IMR-90 (cell line): ENCODE data around the gene ARPC4.

Experiments
- BHLHE40 ChIP-seq: fragments of 150-350 bp; IDR thresholded peaks from 2 replicates; pipeline ENCODE4 v1.6.1; 2016; ENCODE audit warnings: mild to moderate bottlenecking, low read depth, low read length
- CEBPB ChIP-seq: IDR thresholded peaks from 2 replicates; pipeline ENCODE4 v1.6.1; 2012; ENCODE audit warnings: low read depth, low read length, improper control_type of control experiment
- FOS ChIP-seq: fragments of 150-350 bp; IDR thresholded peaks from 2 replicates; pipeline ENCODE4 v1.6.1; 2016; ENCODE audit warnings: low read depth, low read length
- MXI1 ChIP-seq: IDR thresholded peaks from 2 replicates; pipeline ENCODE4 v1.6.1; 2012; ENCODE audit warnings: low read depth, mild to moderate bottlenecking, low read length, moderate library complexity, borderline replicate concordance
- NFE2L2 ChIP-seq: fragments of 150-350 bp; IDR thresholded peaks from 2 replicates; pipeline ENCODE4 v1.6.1; 2016; ENCODE audit warnings: low read depth, mild to moderate bottlenecking, low read length
- POLR2A ChIP-seq: IDR thresholded peaks from 2 replicates; pipeline ENCODE4 v1.6.1; 2012; ENCODE audit warnings: mild to moderate bottlenecking, low read depth, low read length
- RCOR1 ChIP-seq: IDR thresholded peaks from 2 replicates; pipeline ENCODE4 v1.6.1; 2012; ENCODE audit warnings: mild to moderate bottlenecking, low read length, improper control_type of control experiment; ENCODE audit not compliant: insufficient replicate concordance
- SMC3 ChIP-seq: fragments of 150-350 bp; IDR thresholded peaks from 2 replicates; pipeline ENCODE4 v1.6.1; 2016; ENCODE audit warnings: low read depth, mild to moderate bottlenecking, antibody characterized with exemption, low read length, moderate library complexity
- USF2 ChIP-seq: fragments of 150-350 bp; IDR thresholded peaks from 2 replicates; pipeline ENCODE4 v1.6.1; 2017; ENCODE audit warnings: mild to moderate bottlenecking, antibody characterized with exemption, low read length, low read depth
- TF ChIP-seq, protein P1 (sequence below): conservative IDR thresholded peaks from 2 replicates; pipeline ENCODE4 v1.5.1; 2012; ENCODE audit warnings: mild to moderate bottlenecking, low read depth, low read length, improper control_type of control experiment

GRCh38 chr3:9843715-9844438, 51.0 kb downstream of the ARPC4 start, which contains the start of gene RPUSD3:
- TF ChIP-seq, protein P1, sequence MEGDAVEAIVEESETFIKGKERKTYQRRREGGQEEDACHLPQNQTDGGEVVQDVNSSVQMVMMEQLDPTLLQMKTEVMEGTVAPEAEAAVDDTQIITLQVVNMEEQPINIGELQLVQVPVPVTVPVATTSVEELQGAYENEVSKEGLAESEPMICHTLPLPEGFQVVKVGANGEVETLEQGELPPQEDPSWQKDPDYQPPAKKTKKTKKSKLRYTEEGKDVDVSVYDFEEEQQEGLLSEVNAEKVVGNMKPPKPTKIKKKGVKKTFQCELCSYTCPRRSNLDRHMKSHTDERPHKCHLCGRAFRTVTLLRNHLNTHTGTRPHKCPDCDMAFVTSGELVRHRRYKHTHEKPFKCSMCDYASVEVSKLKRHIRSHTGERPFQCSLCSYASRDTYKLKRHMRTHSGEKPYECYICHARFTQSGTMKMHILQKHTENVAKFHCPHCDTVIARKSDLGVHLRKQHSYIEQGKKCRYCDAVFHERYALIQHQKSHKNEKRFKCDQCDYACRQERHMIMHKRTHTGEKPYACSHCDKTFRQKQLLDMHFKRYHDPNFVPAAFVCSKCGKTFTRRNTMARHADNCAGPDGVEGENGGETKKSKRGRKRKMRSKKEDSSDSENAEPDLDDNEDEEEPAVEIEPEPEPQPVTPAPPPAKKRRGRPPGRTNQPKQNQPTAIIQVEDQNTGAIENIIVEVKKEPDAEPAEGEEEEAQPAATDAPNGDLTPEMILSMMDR, result no peak
- TF ChIP-seq USF2 (no peak), RCOR1 (no peak), FOS (peak; percentile 28; the same call in 1 of the 2 replicates), POLR2A (no peak), SMC3 (no peak), BHLHE40 (peak; percentile 76), CEBPB (no peak), NFE2L2 (no peak), MXI1 (peak; percentile 71; the same call in 1 of the 2 replicates)
